DLD1 (cell line): ENCODE data around the gene DNAH14.

Source experiments
- in situ Hi-C: cut with HindIII; loops from 2 replicates; pipeline ENCODE4 v1.10.0; 2017; ENCODE audit warnings: low sequenced_read_pairs

The DNAH14 gene

DNA sequence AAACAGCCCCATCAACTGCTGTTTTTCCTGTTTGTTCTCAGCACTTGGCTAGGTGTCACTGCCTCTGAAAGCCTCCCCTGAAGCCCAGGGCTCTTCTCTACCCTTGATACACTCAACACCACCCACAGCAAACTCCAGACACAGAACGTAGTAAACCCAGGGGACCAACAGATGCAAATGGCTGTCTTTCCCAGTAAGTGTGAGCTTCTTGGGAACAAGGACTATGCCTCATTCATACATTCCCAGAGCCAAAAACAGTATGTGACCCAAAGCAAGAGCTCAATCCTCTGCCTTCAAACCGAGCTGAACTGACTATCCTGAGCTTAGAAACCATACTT, 494.0 kb downstream of the DNAH14 start:
- in situ Hi-C loops = no loop called here

DNA sequence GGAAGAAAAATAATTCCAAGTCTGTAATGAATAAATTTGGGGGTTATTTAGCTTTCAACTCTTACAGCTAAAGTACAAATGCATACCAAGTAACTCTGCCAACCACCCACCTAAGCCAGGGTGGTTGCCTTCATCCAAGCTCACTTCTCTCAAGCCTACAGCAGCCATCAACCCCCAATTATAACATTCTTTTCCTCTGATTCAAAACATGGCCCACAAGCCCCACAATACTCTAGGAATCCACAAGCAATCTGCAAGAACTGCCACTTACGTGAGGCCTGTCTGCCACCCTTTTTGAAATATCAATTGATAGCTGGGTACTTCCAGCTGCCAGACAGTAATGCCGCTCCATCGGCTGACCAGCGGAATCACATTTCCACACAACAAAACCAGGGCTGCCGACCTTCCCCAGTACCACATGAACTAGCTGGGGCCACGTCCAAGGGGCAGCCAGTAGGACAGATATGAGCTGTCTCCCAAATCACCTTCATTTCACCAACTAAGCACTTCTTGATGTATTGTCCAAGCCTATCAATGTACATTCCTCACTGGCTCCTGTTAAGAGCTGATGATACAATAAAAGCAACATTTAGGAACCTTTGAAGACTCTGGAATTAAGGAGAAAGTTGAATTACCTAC, 495.2 kb downstream of the DNAH14 start:
- in situ Hi-C loops = no loop called here

DNA sequence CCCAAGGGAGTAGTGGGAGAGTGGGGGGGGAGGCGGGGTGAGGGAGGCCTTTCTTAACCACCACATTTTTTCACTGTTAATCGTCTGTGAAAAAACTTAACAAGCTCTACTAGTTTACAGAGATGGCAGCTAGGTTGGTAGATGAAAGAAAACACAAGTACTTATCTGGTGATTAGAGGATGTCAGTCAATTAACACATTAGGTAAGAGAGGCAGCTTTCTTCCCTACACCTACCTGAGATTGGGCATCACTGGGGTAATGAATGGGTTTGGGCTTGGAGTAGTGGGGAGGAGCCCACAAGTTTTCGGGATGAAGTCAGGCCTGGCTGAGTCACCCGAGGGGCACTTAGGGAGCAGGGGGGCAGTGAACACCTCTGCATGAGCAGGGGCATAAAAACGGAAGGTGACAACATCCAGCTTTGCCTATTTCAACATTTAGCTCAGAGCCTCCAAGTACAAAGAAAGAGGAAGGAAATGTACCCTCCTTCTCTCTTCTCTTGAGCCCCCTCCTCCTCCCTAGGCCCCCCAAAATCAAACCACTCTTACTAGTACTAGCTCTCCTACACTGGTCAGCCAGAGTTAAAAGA, 495.8 kb downstream of the DNAH14 start:
- in situ Hi-C loops = no loop called here

DNA sequence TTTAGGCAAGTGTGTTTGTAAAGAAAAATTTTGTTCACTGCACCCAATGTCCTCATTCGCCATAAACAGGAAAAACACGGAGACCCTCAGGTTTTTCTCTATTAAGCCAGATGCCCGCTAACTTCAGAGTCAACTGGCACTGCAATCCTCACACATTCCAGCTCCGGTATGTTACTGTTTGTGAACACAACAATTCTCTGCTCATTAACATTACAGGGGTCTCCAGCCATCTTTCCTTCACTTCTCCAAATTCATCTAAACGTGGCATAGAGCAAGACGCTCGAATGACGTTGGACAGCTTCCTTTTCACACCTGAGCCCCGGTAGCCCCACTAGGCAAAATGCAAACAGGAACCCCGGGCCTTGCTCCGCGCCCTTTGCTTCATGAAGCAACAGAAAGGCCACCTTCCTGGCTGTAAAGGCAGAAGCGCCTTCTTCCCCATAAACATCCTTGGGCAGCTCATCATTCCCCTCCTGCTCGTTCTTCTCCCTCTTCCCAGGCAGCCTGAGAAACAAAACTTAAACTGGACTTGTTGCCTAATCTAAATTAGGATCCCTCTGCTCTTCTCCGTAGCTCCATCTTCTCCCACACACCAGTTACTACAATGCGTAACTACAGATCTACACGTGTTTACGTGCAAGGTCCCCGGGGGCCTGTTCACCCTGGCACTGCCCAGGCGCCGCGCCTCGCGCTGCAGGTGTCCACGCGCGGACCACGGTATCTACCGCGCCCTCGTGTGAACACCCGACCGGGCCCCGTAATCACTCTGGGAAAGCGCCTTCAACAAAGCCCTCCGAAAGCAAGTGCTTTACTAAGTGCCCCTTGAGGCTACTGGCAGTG, 497.1 kb downstream of the DNAH14 start:
- in situ Hi-C loops = no loop called here

DNA sequence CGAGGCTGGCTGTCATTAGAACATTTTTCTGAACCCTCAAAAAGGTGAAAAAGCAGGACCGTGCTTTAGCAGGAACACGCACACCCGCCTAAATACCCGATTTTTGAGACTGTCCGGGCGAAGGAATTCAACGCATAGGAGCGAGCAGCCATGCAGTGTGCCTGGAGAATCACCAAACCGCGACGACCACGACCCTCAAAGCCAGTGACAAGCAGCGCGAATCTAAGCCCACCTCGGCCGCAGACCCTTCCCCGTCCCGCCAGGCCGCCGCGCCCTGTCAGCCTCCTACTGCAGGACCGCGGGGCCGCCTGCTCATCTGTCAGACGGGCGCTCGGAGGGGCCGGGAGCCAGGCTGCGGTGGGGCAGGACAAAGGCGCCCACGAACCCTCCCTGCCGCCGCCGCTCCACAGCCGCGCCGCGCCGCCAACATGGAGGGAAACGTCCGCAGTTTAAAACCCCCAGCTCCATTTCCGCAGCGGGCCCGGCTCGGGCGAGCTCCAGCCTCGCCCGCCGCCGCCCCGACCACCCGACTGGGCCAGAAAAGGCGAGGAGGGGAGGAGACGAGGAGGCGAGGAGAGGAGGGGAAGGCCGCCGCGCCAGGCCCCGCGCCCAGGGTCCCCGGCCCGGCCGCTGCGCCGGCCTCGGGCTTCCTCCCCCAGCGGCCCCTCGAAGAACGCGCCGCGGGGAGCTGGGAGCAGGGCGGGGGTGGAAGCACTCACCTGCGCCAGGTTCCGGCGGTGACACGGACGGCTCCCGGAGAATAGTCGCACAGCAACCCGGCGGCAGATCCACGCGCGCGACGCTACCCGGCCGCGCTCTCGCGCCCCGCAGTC, 498.0 kb downstream of the DNAH14 start, which contains the start of gene LBR:
Gene LBR, minus strand, starts transcription at position 804 of the 833 bp plus-strand sequence. CDS start 3,963 bp downstream, outside the sequence.
- in situ Hi-C loops = no loop called here

DNA sequence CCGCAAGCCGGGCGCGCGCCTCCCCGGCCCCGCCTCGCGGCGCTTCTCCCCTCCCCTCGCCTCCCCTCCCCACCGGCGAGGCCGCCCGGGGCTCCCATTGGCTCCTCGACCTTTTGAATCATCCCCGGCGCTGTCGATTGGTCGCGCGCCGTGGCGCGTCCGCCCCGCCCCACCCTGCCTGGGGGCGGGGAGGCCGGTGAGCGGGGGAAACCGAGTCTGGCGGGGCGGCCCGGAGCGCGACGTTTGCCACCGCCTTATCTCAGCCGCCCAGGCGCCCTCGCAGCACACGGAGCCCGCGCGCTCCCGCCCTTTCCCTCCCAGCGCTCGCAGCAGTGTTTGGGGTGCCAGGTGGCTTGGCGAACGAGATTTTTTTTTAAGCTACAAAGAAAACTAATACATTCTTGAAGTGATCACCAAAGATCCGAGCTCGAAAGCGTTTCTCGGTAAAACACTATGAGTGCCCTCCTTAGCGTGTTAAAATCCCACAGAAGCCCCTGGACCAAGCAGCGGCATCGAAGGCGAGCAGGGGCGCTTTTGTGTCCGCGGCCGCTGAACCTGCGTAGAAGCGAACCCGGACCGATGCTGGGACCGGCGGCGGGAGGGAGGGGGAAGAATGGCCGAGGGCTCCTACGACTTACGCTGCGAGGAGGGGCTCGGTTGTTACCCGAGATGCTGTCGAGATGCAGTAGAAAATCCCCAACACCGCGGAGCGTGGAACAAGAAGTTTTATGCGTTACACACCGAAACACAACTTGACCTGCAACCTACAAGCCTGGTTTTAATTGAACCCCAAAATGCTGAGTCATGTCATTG, 498.8 kb downstream of the DNAH14 start:
- in situ Hi-C loops = no loop called here

DNA sequence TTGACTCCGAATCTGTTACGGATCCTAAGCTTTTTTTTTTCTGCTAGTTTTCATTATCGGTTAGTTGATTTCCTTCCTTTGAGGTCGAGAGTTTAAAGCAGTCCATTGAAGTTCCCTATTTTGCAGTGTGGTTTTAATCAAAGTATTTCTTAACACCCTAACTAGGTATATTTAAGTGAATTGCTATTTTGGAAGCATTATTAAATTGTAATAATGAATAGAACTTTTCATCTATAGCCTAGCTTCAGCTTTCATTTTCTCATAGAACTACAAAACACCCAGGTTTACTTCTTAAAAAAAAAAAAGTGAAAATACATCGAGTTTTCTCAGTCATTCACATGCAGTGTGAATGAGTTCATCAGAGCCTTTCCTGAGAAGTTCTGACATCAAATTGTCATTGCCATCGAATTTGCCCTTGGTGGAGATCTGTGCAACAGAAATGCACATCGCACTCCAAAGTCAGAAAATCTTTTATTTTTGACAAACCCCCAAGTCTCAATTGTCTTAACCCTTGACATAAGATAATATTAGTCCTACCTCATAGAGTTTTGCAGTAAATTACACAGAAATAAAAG, 499.5 kb downstream of the DNAH14 start:
- in situ Hi-C loops = no loop called here

DNA sequence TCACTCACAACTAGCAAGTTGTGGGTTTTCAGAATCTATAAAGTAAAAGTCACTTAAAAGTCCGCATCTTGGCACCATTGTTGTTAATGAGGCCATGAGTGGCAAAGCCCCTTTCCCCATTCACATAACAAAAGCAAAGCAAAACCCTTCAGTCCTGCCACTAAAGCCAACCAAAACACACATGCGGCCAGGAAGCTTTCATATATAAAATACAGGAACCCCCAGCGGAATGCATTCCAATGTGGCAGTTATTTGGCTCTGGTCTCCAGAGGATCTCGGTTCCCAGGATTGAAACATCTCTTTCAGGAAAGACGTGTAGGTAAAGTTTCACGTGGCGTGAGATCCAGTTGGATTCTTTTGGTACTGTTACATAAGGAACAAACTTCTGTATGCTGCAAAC, 500.8 kb downstream of the DNAH14 start:
- in situ Hi-C loops = no loop called here

DNA sequence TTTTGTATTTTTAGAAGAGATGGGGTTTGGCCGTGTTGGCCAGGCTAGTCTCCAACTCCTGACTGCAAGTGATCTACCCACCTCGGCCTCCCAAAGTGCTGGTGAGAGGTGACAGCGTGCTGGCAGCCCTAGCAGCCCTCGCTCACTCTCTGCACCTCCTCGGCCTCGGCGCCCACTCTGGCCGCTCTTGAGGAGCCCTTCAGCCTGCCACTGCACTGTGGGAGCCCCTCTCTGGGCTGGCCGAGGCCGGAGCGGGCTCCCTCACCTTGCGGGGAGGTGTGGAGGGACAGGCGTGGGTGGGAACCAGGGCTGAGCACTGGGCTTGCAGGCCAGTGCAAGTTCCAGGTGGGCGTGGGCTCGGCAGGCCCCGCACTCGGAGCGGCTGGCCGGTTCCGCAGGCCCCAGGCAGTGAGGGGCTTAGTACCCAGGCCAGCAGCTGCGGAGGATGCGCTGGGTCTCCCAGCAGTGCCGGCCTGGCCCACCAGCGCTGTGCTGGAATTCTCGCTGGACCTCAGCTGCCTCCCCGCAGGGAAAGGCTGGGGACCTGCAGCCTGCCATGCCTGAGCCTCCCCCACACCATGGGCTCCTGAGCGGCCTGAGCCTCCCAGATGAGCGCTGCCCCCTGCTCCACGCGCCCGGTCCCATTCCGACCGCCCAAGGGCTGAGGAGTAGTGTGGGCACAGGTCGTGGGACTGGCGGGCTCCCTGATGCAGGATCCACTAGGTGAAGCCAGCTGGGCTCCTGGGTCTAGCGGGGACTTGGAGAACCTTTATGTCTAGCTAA, 501.8 kb downstream of the DNAH14 start:
- in situ Hi-C loops = no loop called here

DNA sequence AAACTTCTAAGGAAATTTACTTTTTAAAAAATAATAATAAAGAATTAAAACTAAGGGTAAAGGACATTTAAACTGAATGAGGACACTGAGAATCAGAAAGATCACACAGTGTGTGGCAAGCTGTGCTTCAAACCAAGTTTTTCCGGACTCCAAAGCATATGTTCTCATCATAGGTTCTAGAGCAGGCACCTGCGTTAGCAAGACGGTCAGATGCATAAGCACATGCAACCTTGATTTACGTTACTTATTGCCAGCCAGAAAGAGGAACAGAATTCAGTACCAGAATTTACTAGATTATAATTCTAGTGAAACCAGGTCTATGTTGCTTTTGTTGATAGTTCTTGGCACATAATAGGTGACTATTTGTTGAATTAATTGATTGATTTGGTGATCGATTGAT, 504.6 kb downstream of the DNAH14 start:
- in situ Hi-C loops = no loop called here

DNA sequence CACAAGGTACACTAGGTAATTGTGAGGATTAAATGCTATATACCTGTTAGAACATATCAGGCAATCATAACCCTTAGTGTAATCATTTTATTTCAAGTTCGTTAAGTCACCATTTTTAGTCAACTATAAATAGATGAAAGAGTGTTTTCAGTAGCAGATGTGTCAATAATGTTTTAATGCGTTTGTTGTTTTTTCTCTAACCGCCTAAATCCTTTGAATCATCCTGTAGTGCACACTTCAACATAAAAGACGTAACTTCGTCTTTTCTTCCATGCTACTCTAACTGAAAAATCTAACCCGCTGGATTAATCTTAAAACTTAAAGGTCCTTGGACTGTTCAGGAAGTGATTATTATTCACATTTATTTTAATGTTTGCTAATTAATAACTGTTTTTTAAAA, 505.6 kb downstream of the DNAH14 start:
- in situ Hi-C loops = no loop called here

DNA sequence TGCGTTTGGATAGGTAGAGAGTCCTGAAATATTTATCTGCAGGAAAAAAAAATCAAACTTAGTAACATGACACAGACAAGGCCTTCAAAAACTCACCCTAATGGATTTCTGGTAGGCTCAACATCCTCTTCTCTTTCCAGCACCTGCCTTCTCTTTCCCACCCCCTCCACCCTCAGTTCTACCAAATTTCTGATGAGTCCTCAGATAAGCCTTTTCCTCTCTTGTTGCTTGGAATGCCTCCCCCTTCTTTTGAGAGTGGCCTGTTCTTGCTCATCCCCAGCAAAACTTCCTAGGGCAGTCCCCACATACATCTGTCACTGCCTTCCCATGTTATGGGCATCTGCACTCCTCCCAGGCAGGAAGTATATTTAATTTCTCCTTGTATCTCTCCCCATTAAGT, 506.0 kb downstream of the DNAH14 start:
- in situ Hi-C loops = no loop called here

DNA sequence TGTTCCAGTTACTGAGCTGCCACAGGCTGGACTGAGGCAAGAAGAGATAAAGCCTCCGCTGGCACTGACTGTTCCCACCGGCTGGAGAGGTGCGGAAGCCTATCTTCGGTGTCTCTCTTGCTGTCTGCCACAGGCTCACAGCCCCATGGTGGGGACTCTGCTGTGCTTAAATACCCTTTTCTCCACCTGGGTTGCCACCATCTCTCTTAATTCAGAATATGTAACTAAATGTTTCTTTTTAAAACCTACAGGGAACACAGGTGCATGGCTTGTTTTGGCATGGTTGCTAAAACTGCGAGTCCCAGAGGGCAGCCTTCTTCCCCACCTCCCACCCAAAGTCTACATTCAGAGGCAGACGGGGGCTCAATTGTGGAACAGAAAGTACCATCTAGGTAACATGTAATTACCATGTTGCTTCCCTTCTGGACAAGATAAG, 506.5 kb downstream of the DNAH14 start:
- in situ Hi-C loops = no loop called here

DNA sequence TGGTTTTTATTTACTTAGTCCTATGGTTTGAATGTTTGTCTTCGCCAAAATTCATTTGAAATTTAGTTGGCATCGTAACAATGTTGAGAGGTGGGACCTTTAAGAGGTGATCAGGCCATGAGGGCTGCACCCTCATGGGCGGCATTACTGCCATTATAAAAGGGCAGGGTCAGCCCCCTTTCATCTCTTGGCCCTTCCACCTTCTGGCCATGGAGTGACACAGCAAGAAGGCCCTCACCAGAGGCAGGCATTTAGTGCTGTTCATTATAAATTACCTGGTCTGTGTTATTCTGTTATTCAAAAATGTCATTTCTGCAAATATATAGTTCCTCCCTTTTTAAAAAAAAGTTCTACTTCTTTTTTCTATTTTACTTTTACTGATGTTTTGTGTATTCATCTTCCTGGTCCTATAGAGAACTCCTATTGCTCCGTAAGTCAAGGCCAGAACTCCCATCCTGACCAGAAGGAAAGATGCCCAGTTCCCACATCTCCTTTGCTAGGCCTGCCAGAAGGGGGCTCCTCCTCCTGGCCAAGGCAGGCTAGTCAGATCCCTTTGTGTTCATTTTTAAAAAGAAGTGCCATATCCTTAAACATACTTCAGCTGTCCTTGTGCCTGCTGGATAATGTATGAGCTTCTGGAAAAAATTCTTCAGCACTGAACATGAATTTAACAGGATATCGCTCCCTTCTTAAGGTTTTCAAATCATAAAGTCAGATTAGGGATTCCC, 508.4 kb downstream of the DNAH14 start:
- in situ Hi-C loops = no loop called here

DNA sequence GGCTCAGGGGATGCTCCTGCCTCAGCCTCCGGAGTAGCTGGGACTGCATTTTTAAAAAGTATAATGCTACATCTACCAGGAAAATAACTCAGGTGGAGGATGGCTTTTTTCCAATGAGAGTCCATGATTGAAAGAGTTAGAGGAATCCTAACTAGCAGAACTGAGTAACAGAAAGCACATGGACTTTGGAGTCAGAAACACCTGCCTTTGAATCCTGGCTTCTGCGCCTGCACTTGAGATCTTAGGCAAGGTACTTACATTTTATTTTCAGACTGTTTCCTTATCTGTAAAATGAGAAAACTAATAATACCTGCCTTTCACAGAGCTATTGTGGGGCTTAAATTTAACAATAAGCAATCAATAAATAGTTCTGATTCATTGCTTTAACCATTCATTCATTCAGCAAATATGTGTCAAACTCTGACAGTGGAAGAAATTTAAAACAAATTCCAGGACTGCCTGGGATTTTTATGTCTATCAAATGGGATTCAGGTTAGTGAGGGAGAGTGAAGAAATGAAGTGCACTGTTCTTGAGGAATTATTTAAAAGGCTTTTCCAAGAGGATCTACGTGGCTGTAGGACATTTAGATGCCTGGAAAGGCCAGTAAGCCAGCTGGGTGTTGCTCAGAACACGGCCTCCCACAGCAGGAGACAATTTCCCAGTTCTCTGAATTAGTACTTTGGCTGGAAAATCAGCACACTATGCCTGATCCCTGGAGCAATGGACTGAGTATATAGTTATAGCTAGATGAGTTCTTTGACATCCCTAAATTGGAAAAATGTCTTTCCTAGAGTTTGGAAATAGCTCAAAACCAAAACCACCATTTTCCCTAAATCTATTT, 511.1 kb downstream of the DNAH14 start:
- in situ Hi-C loops = no loop called here

DNA sequence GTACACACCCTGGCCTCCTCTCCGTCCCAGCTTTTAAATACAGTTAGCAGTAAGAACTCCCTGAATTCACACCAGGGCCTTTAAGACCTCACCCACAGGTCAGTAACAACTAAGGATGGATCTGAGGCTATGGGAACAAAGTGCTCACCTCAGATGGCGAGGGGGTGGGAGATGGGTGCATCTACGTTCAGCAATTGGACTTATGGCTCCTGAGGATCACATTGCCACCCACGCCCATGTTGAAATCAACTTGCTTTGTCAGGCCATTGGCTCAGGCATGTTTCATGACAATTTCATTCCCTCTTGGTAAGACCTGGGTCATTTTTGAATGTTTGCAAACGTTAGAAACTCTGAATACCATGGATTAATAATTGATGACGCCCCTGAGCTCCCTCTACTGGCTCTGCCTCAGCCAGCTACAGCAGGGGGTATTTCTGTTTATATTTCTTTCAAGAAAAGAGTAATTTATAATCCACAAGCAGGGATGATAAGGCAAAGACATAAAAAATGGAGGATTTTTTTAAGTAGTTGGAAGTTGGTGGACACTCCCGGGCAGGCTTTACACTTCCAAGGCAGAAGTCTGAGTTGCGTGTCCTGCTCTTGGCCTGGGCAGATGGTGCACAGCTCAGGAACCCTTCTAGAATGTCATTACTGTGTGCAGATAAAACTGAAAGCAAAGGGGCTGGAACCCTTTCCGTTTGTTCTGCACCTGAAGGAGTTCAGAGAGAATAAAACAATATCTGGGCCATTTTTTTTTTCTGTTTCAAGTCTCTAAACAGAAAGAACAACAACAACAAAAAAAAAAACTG, 512.0 kb downstream of the DNAH14 start:
- in situ Hi-C loops = no loop called here

DNA sequence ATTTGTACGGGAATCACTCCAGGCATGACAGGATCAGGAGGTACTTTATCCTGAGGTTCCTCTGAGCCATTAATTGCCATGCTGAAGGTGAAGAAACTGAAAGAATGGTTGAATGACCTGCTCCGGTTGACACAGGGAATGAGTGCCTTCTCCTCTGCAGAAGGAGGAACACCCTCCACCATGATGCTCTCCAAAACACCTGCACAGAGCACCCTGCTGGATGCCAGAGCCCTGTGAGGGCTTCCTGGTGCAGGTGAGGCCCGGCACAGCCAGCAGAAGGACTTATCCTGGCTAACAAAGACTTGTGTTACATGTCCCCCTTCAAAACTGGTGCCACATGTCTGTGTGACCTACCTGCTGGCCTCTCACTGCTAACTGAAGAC, 512.6 kb downstream of the DNAH14 start:
- in situ Hi-C loops = no loop called here
